ENCODE data around the gene CDK14.

Gene CDK14

DNA sequence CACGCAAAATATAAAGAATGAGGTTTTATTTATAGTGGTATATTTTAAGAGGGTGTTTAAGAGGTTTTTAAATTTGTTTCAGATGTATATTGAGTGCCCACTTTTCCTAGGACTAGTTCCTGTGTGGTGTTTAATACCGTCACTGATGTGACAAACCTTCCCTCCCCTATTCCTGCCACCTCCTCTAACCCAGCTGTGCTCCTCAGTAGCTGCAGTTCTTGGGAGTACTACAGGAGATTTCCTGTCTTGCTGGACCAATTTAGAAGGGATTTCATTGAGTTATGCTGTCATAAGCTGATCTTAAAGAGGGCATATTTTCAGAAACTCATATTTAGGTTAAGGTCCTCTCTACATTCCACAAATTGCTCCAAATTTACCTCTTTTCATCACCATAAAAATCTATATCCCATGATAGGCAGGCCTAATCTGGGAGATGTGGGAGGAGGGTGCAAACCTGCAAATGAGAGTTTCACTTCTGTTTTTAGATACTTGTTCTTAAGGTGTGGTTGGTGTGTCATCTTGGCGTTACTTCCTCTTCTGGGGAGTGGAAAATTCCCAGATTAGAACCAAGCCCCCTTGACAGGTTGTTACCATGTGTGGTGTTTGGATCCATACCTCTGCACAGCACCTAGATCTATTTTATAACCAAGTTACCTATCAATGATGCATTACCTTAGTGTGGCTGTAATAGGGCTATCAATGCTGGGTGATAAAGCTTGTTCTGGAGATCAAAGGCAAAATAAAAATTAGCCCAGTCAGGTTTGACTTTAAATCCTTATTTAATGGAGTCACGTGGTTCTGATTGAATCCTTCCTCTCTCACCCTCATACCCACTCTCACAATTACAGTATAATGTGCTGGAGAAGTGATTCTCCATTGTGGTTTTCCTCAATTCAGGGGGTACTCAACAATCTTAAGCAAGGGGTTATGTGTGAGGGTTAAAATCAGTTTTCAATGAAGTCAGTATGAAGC, 141.1 kb downstream of the CDK14 start:
- Histone ChIP-seq H3K4me3 (replicated peaks; ENCODE audit: insufficient read depth, low read length) (no peak overlapping the region), H3K27ac (replicated peaks) (no peak overlapping the region), H3K27me3 (ENCODE audit: insufficient read depth, poor library complexity, severe bottlenecking) (no peaks in the 10 kb centered on the region)
- DNase-seq (ENCODE audit: low read depth in 1 of 2, low spot score in 1 of 2): peak; percentile 2 to 23
- TF ChIP-seq, protein P1, sequence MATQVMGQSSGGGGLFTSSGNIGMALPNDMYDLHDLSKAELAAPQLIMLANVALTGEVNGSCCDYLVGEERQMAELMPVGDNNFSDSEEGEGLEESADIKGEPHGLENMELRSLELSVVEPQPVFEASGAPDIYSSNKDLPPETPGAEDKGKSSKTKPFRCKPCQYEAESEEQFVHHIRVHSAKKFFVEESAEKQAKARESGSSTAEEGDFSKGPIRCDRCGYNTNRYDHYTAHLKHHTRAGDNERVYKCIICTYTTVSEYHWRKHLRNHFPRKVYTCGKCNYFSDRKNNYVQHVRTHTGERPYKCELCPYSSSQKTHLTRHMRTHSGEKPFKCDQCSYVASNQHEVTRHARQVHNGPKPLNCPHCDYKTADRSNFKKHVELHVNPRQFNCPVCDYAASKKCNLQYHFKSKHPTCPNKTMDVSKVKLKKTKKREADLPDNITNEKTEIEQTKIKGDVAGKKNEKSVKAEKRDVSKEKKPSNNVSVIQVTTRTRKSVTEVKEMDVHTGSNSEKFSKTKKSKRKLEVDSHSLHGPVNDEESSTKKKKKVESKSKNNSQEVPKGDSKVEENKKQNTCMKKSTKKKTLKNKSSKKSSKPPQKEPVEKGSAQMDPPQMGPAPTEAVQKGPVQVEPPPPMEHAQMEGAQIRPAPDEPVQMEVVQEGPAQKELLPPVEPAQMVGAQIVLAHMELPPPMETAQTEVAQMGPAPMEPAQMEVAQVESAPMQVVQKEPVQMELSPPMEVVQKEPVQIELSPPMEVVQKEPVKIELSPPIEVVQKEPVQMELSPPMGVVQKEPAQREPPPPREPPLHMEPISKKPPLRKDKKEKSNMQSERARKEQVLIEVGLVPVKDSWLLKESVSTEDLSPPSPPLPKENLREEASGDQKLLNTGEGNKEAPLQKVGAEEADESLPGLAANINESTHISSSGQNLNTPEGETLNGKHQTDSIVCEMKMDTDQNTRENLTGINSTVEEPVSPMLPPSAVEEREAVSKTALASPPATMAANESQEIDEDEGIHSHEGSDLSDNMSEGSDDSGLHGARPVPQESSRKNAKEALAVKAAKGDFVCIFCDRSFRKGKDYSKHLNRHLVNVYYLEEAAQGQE (IDR thresholded peaks at IDR 0.05; ENCODE audit: insufficient replicate concordance, low read depth): no peak
- peak; percentile 50; the same call in 1 of the 2 replicates for TF ChIP-seq SPI1 (IDR thresholded peaks at IDR 0.05; ENCODE audit: borderline replicate concordance, low read depth)

DNA sequence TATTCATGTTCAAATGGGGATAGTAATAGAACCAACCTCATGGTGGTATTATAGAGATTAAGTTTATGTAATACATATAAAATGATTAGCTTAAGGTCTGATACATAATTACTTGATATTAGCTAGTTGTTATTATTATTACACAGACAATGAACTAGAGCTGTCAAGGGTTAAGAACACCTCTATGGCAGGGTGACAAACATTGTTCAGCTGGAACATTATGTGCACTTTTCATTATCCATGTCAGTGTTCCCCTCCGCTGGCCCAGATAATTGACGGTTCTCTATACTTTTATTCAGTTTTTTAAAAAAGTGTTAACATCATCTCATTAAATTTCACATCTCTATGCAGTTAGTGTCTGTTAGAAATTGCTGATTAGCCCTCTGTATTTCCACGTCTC, 142.1 kb downstream of the CDK14 start:
- Histone ChIP-seq H3K27me3 (ENCODE audit: insufficient read depth, poor library complexity, severe bottlenecking) (no peaks in the 10 kb centered on the region), H3K27ac (replicated peaks) (no peak overlapping the region), H3K4me3 (replicated peaks; ENCODE audit: insufficient read depth, low read length) (no peak overlapping the region)
- no peak for TF ChIP-seq SPI1 (IDR thresholded peaks at IDR 0.05; ENCODE audit: borderline replicate concordance, low read depth)
- TF ChIP-seq, protein P1 (IDR thresholded peaks at IDR 0.05; ENCODE audit: insufficient replicate concordance, low read depth): no peak
- TF ChIP-seq, protein P2, sequence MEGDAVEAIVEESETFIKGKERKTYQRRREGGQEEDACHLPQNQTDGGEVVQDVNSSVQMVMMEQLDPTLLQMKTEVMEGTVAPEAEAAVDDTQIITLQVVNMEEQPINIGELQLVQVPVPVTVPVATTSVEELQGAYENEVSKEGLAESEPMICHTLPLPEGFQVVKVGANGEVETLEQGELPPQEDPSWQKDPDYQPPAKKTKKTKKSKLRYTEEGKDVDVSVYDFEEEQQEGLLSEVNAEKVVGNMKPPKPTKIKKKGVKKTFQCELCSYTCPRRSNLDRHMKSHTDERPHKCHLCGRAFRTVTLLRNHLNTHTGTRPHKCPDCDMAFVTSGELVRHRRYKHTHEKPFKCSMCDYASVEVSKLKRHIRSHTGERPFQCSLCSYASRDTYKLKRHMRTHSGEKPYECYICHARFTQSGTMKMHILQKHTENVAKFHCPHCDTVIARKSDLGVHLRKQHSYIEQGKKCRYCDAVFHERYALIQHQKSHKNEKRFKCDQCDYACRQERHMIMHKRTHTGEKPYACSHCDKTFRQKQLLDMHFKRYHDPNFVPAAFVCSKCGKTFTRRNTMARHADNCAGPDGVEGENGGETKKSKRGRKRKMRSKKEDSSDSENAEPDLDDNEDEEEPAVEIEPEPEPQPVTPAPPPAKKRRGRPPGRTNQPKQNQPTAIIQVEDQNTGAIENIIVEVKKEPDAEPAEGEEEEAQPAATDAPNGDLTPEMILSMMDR (IDR thresholded peaks at IDR 0.05; ENCODE audit: insufficient read depth, low read length): no peak
- no peak for TF ChIP-seq POLR2AphosphoS5 (IDR thresholded peaks at IDR 0.05; ENCODE audit: low read depth)
- no peak for TF ChIP-seq GABPA (IDR thresholded peaks at IDR 0.05; ENCODE audit: low read depth)
- DNase-seq (ENCODE audit: low read depth in 1 of 2, low spot score in 1 of 2): no peak

DNA sequence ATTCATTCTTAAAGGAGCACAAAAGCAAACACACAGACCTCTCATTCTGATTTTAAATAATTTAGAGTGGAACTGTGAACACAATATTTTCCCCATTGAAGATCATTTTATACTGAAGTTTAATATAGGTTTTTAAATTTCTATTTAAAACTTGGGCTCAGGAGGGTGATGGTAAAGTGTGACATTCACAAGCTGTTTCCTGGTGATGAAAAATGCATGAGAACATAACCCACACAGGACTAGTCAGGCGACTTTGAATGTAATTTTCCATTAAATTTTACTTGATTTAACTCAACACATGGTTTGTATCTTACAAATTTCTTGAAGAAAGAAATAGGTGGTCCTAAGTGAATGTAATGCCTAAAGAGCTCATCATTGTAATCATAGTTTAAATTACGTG, 143.6 kb downstream of the CDK14 start:
- no peaks in the 10 kb centered on the region for H3K27me3 ChIP-seq (ENCODE audit: insufficient read depth, poor library complexity, severe bottlenecking)
- no peak overlapping the region for H3K4me3 ChIP-seq (replicated peaks; ENCODE audit: insufficient read depth, low read length)
- TF ChIP-seq GABPA (IDR thresholded peaks at IDR 0.05; ENCODE audit: low read depth) (no peak), POLR2AphosphoS5 (IDR thresholded peaks at IDR 0.05; ENCODE audit: low read depth) (no peak), SPI1 (IDR thresholded peaks at IDR 0.05; ENCODE audit: borderline replicate concordance, low read depth) (no peak)
- TF ChIP-seq, protein P1 (IDR thresholded peaks at IDR 0.05; ENCODE audit: insufficient replicate concordance, low read depth): no peak
- TF ChIP-seq, protein P2 (IDR thresholded peaks at IDR 0.05; ENCODE audit: insufficient read depth, low read length): no peak
- no peak overlapping the region for H3K27ac ChIP-seq (replicated peaks)
- no peak for DNase-seq (ENCODE audit: low read depth in 1 of 2, low spot score in 1 of 2)
